PC-3 (cell line): ENCODE measurements around the gene NDRG4. TPM values are rescaled to one million over a fixed set of nuclear protein-coding genes. Genes with fewer than 3 reads are reported as not detected.

Experiments
- ATAC-seq: fragments of 200-7000 bp; cut with Tn5 transposase; 2 replicates; pipeline ENCODE4 v1.9.1; 2020; ENCODE audit warnings: mild to moderate bottlenecking, moderate library complexity
- BruUV-seq: library from RNA; stranded (reverse); fragments of 400-500 nt; replicated peaks from 2 replicates; lab custom pipeline; 2021; lab: Mats Ljungman, UMichigan
- CTCF ChIA-PET: fragments of 300-600 bp; sonication (Branson Sonifier 250); formaldehyde crosslinking; loops from one replicate; lab custom pipeline; 2022; ENCODE audit warnings: antibody characterized with exemption; lab: Charles Lee
- POLR2A ChIA-PET: fragments of 300-600 bp; sonication (Branson Sonifier 250); formaldehyde crosslinking; loops from one replicate; lab custom pipeline; 2022; ENCODE audit warnings: antibody characterized with exemption; ENCODE audit not compliant: unreplicated experiment; lab: Charles Lee
- DNase-seq: peaks from one replicate; pipeline ENCODE4 v3.0.0-alpha.2; 2015
- H2AFZ ChIP-seq: fragments of 300-600 bp; sonication (generic); 2 replicates; pipeline ENCODE4 v1.6.0; 2016; ENCODE audit warnings: antibody characterized with exemption, low read length
- H3F3A ChIP-seq: fragments of 300-600 bp; sonication (generic); one replicate; pipeline ENCODE4 v1.6.0; 2017; ENCODE audit warnings: antibody characterized with exemption, low read length, control low read depth, mild to moderate bottlenecking; ENCODE audit not compliant: unreplicated experiment
- H3K27ac ChIP-seq: fragments of 300-600 bp; sonication (generic); 2 replicates; pipeline ENCODE4 v1.5.1; 2016; ENCODE audit warnings: mild to moderate bottlenecking, low read length
- H3K27me3 ChIP-seq: fragments of 300-600 bp; sonication (generic); 2 replicates; pipeline ENCODE4 v1.6.1; 2016; ENCODE audit warnings: low read length, mixed read lengths
- H3K36me3 ChIP-seq: fragments of 300-600 bp; sonication (generic); 2 replicates; pipeline ENCODE4 v1.6.1; 2016; ENCODE audit warnings: low read depth, mixed run types, low read length, mixed read lengths
- H3K4me1 ChIP-seq: fragments of 300-600 bp; sonication (generic); 2 replicates; pipeline ENCODE4 v1.5.1; 2016; ENCODE audit warnings: low read length; ENCODE audit not compliant: insufficient read depth
- H3K4me2 ChIP-seq: fragments of 300-600 bp; sonication (generic); 2 replicates; pipeline ENCODE4 v1.6.0; 2016; ENCODE audit warnings: low read length
- H3K4me3 ChIP-seq: fragments of 300-600 bp; sonication (generic); 2 replicates; pipeline ENCODE4 v1.5.1; 2016; ENCODE audit warnings: mild to moderate bottlenecking, low read length, mixed read lengths
- H3K79me2 ChIP-seq: fragments of 300-600 bp; sonication (generic); 2 replicates; pipeline ENCODE4 v1.6.1; 2017; ENCODE audit warnings: low read length, mixed read lengths
- H3K9ac ChIP-seq: fragments of 300-600 bp; sonication (generic); 2 replicates; pipeline ENCODE4 v1.6.0; 2016; ENCODE audit warnings: mild to moderate bottlenecking, low read length
- H3K9me2 ChIP-seq: fragments of 300-600 bp; sonication (generic); replicated peaks from 2 replicates; pipeline ENCODE4 v1.6.1; 2016; ENCODE audit warnings: mixed run types, low read length, mixed read lengths
- H3K9me3 ChIP-seq: fragments of 300-600 bp; sonication (generic); 2 replicates; pipeline ENCODE4 v1.6.1; 2016; ENCODE audit warnings: low read length, mixed read lengths
- H4K20me1 ChIP-seq: fragments of 300-600 bp; sonication (generic); 2 replicates; pipeline ENCODE4 v1.6.1; 2016; ENCODE audit warnings: low read length, mixed read lengths
- EZH2 ChIP-seq: fragments of 300-600 bp; sonication (generic); IDR thresholded peaks from one replicate; pipeline ENCODE4 v1.6.1; 2017; ENCODE audit warnings: antibody characterized with exemption, mild to moderate bottlenecking, low read length; ENCODE audit not compliant: unreplicated experiment
- EZH2phosphoT487 ChIP-seq: fragments of 300-600 bp; sonication (generic); IDR thresholded peaks from 2 replicates; pipeline ENCODE4 v1.6.1; 2018; ENCODE audit warnings: mild to moderate bottlenecking, antibody characterized with exemption, low read length, borderline replicate concordance
- intact Hi-C: fragments of 100-400 bp; cut with micrococcal nuclease; formaldehyde crosslinking; loops from 2 replicates; pipeline ENCODE4 v1.9.0; 2023
- total RNA-seq: library from RNA; depleted of rRNA; stranded (reverse); fragments of >200 nt; gene quantifications from 2 replicates; pipeline ENCODE4 v1.2.3, GENCODE V29; 2014
- TF ChIP-seq, protein P1 (sequence below): fragments of 300-600 bp; sonication (generic); conservative IDR thresholded peaks from 2 replicates; pipeline ENCODE4 v1.5.1; 2017; ENCODE audit warnings: antibody characterized with exemption, low read depth, mild to moderate bottlenecking, low read length

Gene NDRG4
- total RNA-seq, 1 experiment from 2014 or later: 26.6 TPM

DNA sequence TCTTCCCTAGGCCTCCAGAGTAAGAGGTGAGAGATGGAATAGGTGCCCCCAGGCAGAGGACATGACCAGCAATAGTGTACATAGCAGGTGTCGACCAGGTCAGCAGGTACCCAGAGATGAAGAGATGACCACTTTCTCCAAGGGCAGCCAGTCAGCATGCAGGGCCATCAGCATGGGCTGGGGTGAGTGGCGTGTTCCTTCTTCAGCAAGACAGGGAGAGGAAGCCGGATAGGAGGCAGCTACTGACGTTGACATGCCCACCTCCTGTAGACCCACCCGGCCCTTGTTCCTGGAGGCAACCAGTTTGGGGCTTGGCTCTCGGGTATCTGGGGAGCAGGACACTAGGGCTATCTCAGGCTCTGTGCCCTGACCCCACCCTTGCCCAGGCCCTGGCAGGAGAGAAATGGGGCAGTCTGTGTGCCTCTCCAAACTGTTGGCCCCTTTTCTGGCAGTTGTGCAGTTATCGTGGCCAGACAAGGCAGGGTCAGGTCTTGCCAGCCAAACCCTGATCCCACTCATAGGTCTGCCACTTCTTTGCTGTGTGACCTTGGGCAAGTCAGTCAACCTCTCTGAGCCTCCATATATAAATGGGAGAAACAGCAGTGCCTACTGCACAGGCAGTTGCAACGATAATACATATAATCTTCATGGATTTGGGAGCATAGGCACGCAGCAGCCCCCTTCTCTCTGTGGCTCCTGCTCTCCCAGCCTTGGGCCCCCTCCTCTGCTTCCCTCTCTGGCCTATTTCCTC is 1.4 kb upstream of the NDRG4 start:
- Histone ChIP-seq H3K36me3 (no peaks in the 10 kb centered on the region), H2AFZ (no peak overlapping the region), H3K79me2 (no peaks in the 10 kb centered on the region), H3K4me2 (no peak overlapping the region), H4K20me1 (no peaks in the 10 kb centered on the region), H3K9me3 (no peaks in the 10 kb centered on the region), H3K9ac (no peak overlapping the region), H3F3A (no peaks in the 10 kb centered on the region), H3K27me3 (no peaks in the 10 kb centered on the region), H3K9me2 (no peaks in the 10 kb centered on the region), H3K27ac (no peak overlapping the region), H3K4me1 (peaks cover 7% of the 10 kb centered on the region; the same call in 1 of the 2 replicates), H3K4me3 (no peak overlapping the region)
- ChIA-PET POLR2A (no interaction called here), CTCF (no interaction called here)
- ATAC-seq: no peak
- DNase-seq: no peak
- TF ChIP-seq EZH2 (no peak), EZH2phosphoT487 (no peak)
- TF ChIP-seq, protein P1, sequence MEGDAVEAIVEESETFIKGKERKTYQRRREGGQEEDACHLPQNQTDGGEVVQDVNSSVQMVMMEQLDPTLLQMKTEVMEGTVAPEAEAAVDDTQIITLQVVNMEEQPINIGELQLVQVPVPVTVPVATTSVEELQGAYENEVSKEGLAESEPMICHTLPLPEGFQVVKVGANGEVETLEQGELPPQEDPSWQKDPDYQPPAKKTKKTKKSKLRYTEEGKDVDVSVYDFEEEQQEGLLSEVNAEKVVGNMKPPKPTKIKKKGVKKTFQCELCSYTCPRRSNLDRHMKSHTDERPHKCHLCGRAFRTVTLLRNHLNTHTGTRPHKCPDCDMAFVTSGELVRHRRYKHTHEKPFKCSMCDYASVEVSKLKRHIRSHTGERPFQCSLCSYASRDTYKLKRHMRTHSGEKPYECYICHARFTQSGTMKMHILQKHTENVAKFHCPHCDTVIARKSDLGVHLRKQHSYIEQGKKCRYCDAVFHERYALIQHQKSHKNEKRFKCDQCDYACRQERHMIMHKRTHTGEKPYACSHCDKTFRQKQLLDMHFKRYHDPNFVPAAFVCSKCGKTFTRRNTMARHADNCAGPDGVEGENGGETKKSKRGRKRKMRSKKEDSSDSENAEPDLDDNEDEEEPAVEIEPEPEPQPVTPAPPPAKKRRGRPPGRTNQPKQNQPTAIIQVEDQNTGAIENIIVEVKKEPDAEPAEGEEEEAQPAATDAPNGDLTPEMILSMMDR: no peak
- BruUV-seq: no TSS peak
- intact Hi-C loops: no loop called here

DNA sequence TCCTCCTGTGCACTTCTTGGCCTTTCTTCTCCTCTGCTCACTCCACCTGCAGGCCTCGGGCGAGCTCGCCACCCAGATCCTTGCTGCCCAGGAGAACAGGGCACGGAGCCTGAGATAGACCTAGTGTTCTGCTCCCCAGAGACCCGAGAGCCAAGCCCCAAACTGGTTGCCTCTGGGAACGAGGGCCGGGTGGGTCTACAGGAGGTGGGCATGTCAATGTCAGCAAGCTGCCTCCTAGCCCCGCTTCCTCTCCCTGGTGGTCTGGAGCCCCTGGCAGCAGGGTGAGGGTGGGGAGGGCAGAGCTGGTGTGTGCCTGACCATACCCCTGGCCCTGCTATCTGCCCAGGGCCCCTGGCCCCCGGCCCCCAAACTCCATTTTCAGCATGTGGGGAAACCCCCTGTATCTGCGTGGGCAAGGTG is 841 bp upstream of the NDRG4 start:
- peaks cover 7% of the 10 kb centered on the region; the same call in 1 of the 2 replicates for H3K4me1 ChIP-seq
- no peak overlapping the region for H2AFZ ChIP-seq
- no peak overlapping the region for H3K27ac ChIP-seq
- no peaks in the 10 kb centered on the region for H4K20me1 ChIP-seq
- DNase-seq (no peak), ATAC-seq (no peak)
- H3K9ac ChIP-seq: no peak overlapping the region
- no peaks in the 10 kb centered on the region for H3K36me3 ChIP-seq
- H3K4me3 ChIP-seq: no peak overlapping the region
- TF ChIP-seq EZH2: no peak
- TF ChIP-seq, protein P1: no peak
- no peak for TF ChIP-seq EZH2phosphoT487
- H3K9me2 ChIP-seq: no peaks in the 10 kb centered on the region
- H3K79me2 ChIP-seq: no peaks in the 10 kb centered on the region
- no peaks in the 10 kb centered on the region for H3K27me3 ChIP-seq
- CTCF ChIA-PET: no interaction called here
- H3F3A ChIP-seq: no peaks in the 10 kb centered on the region
- intact Hi-C loops: no loop called here
- H3K9me3 ChIP-seq: no peaks in the 10 kb centered on the region
- no TSS peak for BruUV-seq
- H3K4me2 ChIP-seq: no peak overlapping the region
- POLR2A ChIA-PET: no interaction called here
